A549 treated with CORT108297 at 1 μM for 4 hours (cell line): ENCODE data around the gene EVPL. TPM values are rescaled to one million over a fixed set of nuclear protein-coding genes. Genes with fewer than 3 reads are reported as not detected.

Experiments used
- total RNA-seq: library from RNA; stranded (reverse); fragments of 200-300 nt; extraction: Qiagen RNA extraction; gene quantifications from 5 replicates; pipeline ENCODE4 v1.2.3, GENCODE V29; 2022

Gene EVPL
- 12.0 to 19.5 TPM (median 18.2 TPM) in 5 replicates for total RNA-seq

DNA sequence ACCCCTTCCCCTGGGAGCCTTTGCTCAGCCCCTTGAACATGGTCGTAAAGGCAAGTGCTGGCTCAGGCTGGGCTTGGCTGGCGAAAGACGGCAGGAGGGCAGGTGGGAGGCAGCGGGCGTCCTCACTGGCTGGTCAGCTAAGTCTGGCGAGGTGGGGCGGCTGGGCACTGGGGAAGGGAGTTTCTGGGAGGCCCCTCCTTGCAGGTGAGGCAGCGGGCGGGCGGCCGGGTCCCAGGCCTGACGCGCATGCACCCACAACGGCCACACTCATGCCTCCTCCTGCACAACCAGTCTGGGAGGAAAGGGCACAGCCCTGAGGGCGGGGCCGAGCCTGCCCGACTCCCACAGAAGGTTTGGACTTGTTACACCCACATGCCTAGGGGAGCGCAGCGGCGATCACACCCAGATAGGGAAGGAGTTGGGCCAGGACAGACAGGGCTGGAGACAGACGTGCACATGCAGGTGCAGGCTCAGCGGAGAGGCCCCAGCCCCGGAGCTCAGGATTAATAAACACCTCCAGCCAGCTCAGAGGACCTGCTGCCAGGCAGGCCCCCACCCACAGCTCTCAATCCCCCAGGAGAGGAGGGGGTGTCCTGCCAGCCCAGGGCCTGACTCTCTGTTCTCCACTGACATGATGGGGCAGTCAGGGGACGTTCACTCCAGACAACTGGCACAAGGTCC is at the start of gene EVPL:
Gene EVPL, minus strand, starts transcription at position 148 of the 681 bp plus-strand sequence. Its CDS starts 108 bp downstream, at position 40.

DNA sequence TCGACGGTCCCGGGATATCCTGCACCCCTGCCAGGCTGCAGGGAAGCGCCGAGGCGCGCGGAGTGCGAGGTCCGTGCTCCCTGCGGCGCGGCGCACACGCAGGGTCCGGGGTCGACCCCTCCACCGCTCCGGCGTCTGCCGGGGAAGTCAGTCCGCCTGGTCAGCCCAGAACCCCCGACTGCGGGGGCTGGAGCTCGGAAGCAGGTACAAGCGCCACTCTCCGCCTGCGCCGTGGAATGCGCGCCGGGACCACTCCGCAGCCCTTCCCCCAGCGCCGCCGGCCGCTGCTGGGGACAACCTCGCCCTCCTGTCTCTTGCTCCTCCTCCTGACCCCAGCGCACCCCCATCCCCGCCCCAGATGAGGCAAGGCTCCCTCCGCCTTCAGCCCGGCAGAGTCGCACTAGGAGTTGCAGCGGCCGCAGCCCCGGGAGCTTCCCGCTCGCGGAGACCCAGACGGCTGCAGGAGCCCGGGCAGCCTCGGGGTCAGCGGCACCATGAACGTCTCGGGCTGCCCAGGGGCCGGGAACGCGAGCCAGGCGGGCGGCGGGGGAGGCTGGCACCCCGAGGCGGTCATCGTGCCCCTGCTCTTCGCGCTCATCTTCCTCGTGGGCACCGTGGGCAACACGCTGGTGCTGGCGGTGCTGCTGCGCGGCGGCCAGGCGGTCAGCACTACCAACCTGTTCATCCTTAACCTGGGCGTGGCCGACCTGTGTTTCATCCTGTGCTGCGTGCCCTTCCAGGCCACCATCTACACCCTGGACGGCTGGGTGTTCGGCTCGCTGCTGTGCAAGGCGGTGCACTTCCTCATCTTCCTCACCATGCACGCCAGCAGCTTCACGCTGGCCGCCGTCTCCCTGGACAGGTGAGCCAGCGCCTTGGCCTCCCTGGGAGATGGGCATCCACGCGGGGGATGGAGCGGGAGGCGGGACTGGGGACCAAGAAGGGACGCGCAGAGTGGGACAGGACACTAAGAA is 47.6 kb upstream of the EVPL start, which contains the start of gene GALR2:
Gene GALR2, plus strand, starts transcription at position 392 of the 974 bp plus-strand sequence. Its CDS starts 103 bp downstream, at position 495.

DNA sequence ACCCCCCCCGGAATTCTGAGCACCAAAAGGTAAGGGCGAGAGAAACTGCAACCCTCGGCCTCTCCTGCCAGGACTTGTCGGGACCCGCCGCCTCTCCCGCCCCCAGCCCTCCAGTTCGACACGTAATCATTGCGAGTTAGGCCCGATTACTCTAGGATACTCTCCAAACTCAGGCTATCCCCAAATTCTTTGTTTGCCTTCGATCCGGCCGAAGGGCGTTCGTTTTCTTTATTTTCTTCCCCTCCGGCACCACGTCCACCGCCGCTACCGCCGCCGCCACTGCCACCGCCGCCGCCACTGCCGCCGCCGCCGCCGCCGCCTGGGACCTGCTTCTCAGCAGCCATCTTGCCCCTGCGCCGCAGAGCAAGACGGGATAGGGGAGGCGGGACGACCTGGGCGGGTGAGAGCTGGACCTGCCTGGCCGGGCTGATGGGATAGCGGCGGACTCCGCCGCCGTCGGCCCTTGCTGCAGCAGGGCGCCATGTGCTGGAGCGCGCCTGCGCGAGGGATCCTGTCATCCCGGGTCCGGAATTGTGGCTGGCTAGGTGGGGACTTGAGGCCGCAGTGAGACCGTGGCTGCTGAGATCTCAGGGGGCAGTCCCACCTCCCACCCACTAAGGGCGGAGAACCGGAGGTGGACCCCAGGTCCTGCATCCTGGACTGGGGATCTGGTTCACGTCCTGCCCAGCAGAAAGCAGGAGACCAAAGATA is 45.2 kb upstream of the EVPL start, which contains the start of gene SRP68:
Gene SRP68, minus strand, starts transcription at position 370 of the 711 bp plus-strand sequence. Its CDS starts 26 bp downstream, at position 344.

DNA sequence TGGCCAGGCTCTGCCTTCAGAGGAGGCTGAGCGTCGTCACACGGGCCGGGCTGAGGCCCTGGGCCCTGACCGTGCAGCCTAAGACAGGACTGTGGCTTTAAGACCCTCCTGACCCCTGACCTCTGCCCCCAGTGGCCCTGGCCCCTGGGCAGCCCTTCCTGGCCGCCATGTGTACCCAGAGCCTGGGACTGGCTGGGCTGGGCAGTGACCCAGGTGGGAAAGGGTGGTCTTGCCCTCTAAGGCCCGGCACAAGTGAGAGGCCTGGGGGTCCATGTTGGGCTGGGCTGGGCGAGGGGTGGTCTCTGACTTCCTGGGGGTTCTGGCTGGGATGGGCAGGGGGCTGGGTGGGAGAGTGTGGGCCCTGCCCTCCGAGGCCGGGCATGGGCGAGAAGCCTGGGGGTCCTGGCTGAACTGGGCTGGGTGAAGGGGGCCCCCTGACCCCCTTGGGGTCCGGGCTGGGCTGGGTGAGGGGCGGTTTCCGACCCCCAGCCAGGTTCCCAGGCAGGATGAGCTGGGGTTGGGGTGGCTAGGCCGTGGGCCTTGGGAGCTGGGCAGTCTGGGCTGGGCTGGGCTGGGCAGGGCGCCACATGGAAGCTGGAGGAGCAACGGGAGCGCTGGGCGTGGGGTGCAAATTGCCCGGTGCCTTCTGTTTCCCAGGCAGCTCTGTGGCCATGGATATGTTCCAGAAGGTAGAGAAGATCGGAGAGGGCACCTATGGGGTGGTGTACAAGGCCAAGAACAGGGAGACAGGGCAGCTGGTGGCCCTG is 26.2 kb downstream of the EVPL start, which contains the start of gene CDK3:
Gene CDK3, plus strand, starts transcription at position 101 of the 767 bp plus-strand sequence. Its CDS starts 571 bp downstream, at position 672.

DNA sequence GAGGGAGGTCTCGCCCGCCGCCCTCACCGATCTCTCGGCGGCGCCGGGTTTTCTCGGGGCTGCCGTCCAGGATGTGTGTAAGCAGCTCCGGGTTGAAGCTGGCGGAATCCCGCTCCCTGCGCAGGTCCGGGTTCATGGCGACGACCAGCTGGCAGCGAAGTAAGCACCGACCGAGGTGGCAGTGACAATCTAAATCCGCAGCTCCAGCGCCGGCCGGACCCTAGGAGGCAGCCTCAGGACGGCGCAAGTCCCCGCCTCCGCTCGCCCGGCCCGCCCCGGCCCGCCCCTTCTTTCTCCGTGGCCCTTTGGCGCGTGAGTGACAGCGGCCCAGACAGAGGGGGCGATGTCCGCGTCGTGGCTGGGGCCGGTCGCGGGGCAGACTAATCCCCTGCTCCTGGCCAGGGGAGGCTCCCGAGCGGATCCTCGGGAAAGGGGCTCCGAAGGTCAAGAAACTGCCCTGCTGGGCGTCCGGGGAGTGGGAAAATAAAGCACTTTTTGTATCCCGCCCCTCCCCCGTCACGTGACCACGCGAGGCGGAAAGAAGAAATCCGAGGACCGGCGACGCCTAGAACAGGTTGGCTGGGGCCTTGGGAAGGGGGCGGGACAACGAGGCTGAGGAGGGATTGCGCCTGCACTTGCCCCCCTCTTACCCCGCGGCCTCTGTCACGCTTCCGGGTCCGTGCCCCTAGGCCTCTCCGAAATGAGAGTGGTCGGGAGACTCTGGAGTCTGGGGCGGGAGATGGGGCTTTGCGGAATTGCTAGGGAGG is 48.0 kb downstream of the EVPL start, which contains the start of the genes ACOX1 and TEN1:
Gene ACOX1, minus strand, starts transcription at position 229 of the 767 bp plus-strand sequence. Its CDS starts 93 bp downstream, at position 136.
Gene TEN1, plus strand, starts transcription at position 303 of the 767 bp plus-strand sequence. CDS start 6,953 bp downstream, outside the sequence.

Other genes with a start within 250 kb of the EVPL start
- gene UNK, start 242.5 kb downstream of the EVPL start, total RNA-seq: 25.1 to 31.3 TPM (median 29.8 TPM) in 5 replicates
- 4.5 to 5.2 TPM (median 5.0 TPM) in 5 replicates for gene UNC13D, start 182.9 kb downstream of the EVPL start, total RNA-seq
- 90.8 to 108 TPM (median 95.9 TPM) in 5 replicates for gene WBP2, start 172.0 kb downstream of the EVPL start, total RNA-seq
- gene TRIM47, start 148.7 kb downstream of the EVPL start, total RNA-seq: 104 to 187 TPM (median 156 TPM) in 5 replicates
- 28.5 to 44.5 TPM (median 38.4 TPM) in 5 replicates for gene TRIM65, start 130.4 kb downstream of the EVPL start, total RNA-seq
- 89.3 to 135 TPM (median 123 TPM) in 5 replicates for gene MRPL38, start 122.4 kb downstream of the EVPL start, total RNA-seq
- gene FBF1, start 86.3 kb downstream of the EVPL start, total RNA-seq: 5.3 to 10.9 TPM (median 9.6 TPM) in 5 replicates
- 13.5 to 18.0 TPM (median 15.8 TPM) in 5 replicates for gene ACOX1, start 48.1 kb downstream of the EVPL start, total RNA-seq
- gene TEN1, start 48.1 kb downstream of the EVPL start, total RNA-seq: 20.9 to 27.4 TPM (median 26.0 TPM) in 5 replicates
- gene CDK3, start 26.5 kb downstream of the EVPL start, total RNA-seq: 3.0 to 5.5 TPM (median 5.4 TPM) in 5 replicates
- gene SRP68, start 45.2 kb upstream of the EVPL start, total RNA-seq: 80.7 to 88.7 TPM (median 82.3 TPM) in 5 replicates
- 0.53 to 2.2 TPM (median 1.5 TPM) in 5 replicates for gene GALR2, start 47.5 kb upstream of the EVPL start, total RNA-seq
- gene ZACN, start 51.9 kb upstream of the EVPL start, total RNA-seq: 0.16 to 0.35 TPM (median 0.29 TPM) in 5 replicates
- 55.3 to 69.2 TPM (median 63.5 TPM) in 5 replicates for gene EXOC7, start 76.5 kb upstream of the EVPL start, total RNA-seq
- gene FOXJ1, start 113.9 kb upstream of the EVPL start, total RNA-seq: 0.21 to 0.50 TPM (median 0.40 TPM) in 5 replicates
- 5.1 to 6.0 TPM (median 5.7 TPM) in 5 replicates for gene RNF157, start 213.2 kb upstream of the EVPL start, total RNA-seq
- gene UBALD2, start 238.0 kb upstream of the EVPL start, total RNA-seq: 43.1 to 93.0 TPM (median 88.6 TPM) in 5 replicates